NCI-H446 (cell line): ENCODE results near the gene STK4.
A peak's percentile ranks its signal among the peaks of the same experiment; 100 is the strongest.
"Not testable (repeated sequence)": the region's sequence is repeated elsewhere in the genome, so short reads cannot be mapped to it uniquely, and the experiment has no call there.

Source experiments
- DNase-seq, 2 experiments: peaks; one replicate each; lab custom pipeline; 2025; lab: John Stamatoyannopoulos, UW

STK4 gene

GRCh38 chr20:44983093-44983674, 16.9 kb downstream of the STK4 start:
- DNase-seq = no peak

DNA sequence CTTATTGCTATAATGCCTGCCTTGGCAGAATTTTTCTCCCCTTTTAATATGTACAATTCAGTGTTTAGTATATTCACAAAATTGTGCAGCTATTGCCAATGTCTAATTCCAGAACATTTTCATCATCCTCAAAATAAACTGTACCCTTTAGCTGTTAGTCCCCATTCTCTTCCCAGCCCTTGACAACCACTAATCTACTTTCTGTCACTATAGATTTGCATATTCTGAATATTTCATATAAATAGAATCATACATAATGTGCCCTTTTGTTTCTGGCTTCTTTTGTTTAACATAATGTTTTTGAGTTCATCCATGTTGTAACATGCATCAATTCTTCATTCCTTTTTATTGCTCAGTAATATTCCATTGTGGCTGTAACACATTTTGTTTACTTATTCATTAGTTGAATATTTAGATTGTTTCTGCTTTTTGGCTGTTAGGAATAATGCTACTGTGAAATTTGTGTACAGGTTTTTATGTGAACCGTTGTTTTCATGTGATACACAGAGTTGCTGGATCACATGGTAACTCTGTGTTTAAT, 22.4 kb downstream of the STK4 start:
- no peak for DNase-seq

DNA sequence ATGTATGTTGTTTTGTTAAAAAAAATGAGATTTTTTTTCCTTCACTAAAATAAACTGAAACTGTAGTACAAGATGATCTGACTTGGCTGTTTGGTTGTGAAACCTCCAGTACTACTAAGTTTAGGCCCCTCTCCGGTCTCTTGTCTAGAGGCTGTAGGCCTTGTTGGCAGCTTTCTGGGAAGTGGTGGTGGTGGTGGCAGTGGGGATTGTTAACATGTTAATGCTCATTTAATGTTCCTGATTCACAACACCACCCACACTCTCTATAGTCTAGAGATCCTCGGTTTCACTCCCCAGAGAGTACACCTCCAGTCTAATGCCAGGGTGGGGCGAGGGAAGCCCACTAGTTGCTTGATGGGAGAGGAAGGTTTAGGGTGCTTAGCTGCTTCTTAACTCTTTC, 24.1 kb downstream of the STK4 start:
- no peak for DNase-seq

GRCh38 chr20:44990957-44991356, 24.6 kb downstream of the STK4 start:
- no peak for DNase-seq

GRCh38 chr20:44993343-44993742, 27.0 kb downstream of the STK4 start:
- DNase-seq = no peak

DNA sequence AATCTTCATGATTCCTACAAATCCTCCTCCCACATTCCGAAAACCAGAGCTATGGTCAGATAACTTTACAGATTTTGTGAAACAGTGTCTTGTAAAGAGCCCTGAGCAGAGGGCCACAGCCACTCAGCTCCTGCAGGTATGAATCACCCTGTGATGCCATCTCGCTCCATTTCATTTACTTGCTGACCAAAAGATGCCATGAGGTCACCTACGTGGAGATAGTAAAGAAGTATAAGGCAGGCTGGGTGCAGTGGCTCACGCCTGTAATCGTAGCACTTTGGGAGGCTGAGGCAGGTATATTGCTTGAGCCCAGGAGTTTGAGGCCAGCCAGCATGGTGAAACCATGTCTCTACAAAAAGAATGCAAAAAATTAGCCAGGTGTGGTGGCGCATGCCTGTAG, 30.9 kb downstream of the STK4 start:
- DNase-seq = no peak

GRCh38 chr20:44997668-44998067, 31.4 kb downstream of the STK4 start:
- no peak for DNase-seq

GRCh38 chr20:45008521-45009049, 42.3 kb downstream of the STK4 start:
- DNase-seq = no peak

GRCh38 chr20:45010399-45010828, 44.1 kb downstream of the STK4 start:
- no peak for DNase-seq

- peak; percentile 57 to 61 for DNase-seq
These were observed 44.8 kb downstream of the STK4 start for GRCh38 chr20:45011108-45011526.

DNA sequence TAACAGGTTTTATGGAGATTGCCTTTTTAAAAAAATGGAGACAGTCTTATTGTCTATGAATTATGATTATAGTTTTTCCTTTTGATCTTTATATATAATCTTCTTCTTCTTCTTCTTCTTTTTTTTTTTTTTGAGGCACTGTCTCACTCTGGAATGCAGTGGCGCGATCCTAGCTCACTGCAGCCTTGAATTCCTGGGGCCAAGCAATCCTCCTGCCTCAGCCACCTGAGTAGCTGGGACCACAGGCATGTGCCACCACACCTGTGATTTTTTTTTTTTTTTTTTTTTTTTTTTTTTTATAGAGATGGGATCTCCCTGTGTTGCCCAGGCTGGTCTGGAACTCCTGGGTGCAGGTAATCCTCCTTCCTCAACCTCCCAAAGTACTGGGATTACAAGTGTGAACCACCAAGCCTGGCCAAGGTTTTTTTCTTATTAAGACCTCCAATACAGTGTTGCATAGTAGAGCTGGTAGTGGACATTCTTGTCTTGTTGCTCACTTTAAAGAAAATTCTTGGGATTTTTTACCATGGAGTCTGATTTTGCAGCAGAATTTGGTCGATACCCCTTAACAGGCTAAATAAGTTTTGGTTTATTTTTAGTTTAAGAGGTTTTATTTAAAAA, 46.5 kb downstream of the STK4 start:
- no peak for DNase-seq

DNA sequence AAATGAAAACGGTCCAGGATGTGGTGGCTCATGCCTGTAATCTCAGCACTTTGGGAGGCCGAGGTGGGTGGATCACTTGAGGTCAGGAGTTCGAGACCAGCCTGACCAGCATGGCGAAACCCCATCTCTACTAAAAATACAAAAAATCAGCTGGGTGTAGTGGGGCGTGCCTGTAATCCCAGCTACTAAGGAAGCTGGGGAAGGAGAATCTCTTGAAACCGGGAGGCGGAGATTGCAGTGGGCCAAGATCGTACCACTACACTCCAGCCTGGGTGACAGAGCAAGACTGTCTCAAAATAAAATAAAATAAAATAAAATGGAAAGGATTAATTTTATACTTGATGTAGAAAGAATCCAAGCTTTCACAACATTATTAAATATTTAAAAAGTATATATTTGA, 47.8 kb downstream of the STK4 start:
- not testable (repeated sequence) for DNase-seq

DNA sequence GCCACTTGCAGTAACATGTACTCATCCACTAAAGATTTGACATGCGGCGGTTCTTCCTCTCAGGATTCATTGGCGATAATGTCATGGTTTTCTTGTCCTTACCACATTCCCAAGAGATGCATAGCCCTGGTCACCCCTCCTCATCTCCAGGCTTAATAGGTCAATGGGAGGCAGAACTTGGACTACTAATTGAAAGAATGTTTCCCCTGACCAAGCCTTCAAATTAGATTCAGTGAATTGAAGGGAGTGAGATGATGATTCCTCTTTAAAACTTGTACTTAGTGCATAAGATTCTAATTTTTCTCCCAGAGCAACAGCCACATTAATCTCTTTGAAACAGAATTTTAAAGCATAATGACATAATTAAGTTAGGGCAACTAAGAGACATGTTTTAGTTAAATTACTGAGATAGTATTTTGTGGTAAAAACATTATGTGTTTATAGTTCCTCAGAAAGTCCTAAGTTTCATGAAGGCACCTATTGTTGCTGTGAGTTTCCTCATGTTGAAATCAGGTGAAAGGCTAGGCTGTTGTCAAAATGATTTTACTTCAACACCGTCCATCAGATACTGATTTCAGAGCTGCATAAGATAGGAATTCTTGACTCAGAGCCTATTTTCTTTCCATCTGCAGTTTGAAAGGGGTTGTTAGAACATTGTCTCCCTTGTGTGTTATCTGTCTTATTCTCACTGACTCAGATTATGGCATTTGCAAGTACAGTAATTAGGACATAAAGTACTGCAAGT, 48.5 kb downstream of the STK4 start:
- DNase-seq = no peak

GRCh38 chr20:45016089-45016671, 49.9 kb downstream of the STK4 start:
- no peak for DNase-seq

GRCh38 chr20:45017281-45017680, 51.0 kb downstream of the STK4 start:
- DNase-seq = no peak

DNA sequence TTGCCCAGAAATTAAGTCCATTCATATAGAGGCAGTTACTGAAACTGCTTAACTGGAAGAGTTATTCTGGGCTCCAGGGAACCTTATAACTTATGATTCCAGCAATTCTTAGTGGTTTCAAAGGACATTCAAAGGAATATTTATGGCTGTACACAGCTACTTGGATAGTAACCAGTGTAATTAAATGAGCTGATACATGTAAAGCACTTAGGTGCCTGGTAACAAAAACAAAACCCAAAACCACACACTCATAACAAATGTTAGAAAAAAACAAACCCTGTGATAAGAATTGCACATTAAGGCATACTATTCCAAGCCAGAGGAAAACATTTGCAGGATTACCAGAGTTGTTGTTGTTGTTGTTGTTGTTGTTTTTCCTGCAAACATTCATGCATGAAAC, 51.5 kb downstream of the STK4 start:
- no peak for DNase-seq

GRCh38 chr20:45019027-45019761, 52.9 kb downstream of the STK4 start:
- no peak for DNase-seq

GRCh38 chr20:45019762-45020123, 53.4 kb downstream of the STK4 start:
- no peak for DNase-seq

DNA sequence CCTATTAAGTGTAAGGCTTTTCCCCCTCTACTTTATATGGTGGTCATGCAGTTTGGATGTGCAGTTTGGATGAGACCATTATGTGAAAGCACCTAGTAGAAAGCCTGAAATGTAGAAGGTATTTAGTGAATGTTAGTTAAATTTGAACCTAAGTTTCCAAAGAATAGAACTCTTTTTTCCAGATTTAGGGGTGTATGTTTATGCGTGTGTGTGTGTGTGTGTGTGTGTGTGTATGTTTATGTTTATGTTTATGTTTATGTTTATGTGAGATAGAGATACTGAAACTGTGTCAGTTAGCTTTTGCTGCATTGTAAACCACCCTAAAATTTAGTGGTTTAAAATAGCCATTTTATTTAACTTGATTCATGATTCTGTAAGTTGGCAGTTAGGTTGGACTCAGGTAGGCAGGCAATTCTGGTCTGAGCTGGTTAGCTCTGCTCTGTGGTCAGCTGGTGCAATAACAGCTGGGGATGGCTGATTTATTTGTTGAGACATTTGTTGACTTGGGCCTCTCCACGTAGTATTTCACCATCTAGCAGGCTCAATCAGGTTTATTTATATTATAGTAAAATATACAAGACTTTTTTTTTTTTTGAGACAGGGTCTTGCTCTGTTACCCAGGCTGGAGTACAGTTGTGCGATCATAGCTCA, 54.0 kb downstream of the STK4 start:
- no peak for DNase-seq

DNA sequence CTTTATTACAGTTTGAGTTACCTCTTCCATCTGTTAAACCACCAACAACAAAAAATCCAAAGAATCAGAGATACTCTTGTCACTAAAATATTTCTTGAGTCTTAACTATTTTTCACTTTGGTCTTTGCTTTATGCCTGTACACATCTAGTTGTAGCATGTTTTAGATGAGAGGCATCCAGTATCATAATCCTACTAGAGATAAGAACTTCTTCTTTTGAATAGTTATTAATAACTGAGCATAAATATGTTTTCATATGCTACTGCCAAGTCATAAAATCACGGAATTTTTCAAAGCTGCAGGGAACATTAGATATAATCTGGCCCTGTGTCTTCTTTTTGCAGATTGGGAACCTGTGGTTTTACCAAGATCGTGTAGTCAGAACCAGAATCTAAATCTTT, 55.3 kb downstream of the STK4 start:
- no peak for DNase-seq

- not testable (repeated sequence) for DNase-seq
These were observed 56.8 kb downstream of the STK4 start for GRCh38 chr20:45023140-45023539.
